GM12892 (cell line): Measurements from ENCODE around the gene CDK5R2.

Experiments used
- POLR2A ChIP-seq: IDR thresholded peaks from 2 replicates; pipeline ENCODE4 v1.6.1; 2011; ENCODE audit warnings: low read depth, low read length, control low read depth
- POLR2AphosphoS5 ChIP-seq: IDR thresholded peaks from 2 replicates; pipeline ENCODE4 v1.6.1; 2011; ENCODE audit warnings: low read depth, low read length, control low read depth

DNA sequence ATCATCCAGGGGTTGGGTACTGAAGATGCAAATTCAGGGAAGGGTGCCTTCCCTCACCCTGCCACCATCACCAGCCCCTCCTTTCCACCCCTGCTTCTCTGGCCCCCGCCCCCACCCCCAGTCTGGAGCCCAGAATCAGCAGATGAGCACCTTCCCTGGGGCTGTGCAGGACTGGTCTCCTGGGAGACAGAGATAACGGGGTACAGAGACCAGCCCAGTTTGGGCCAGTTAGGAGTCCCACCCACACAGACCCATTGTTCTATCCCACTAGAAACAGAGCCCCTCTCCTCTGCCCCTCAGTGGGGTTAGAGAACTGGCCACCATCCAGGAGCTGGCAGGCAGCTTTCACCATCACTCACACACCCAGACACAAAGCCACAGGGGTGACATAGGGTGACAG, 38.3 kb downstream of the CDK5R2 start:
- TF ChIP-seq POLR2A (no peak), POLR2AphosphoS5 (no peak)
